Measurements from ENCODE around the gene TRIM2.

Gene TRIM2

GRCh38 chr4:153347117-153347516, 142.9 kb downstream of the TRIM2 start:
- peaks cover 13% of the 10 kb centered on the region for H3K4me1 ChIP-seq (ENCODE audit: control insufficient read depth, low read depth, low read length)
- H2BK5ac ChIP-seq (ENCODE audit: low read length): no peak overlapping the region

GRCh38 chr4:153348006-153348405, 143.8 kb downstream of the TRIM2 start:
- no peak overlapping the region for H2BK120ac ChIP-seq (ENCODE audit: low read depth, low read length)
- no peak overlapping the region for H4K8ac ChIP-seq (ENCODE audit: low read depth, low read length)
- no peak overlapping the region for H3K23ac ChIP-seq (ENCODE audit: low read length)
- H2BK15ac ChIP-seq (replicated peaks; ENCODE audit: low read depth): no peak overlapping the region
- peak; percentile 55 for DNase-seq
- H3K27ac ChIP-seq (ENCODE audit: low read depth, low read length): no peak overlapping the region
- H3K56ac ChIP-seq (ENCODE audit: low read length): no peak overlapping the region
- H3K27me3 ChIP-seq (ENCODE audit: insufficient read depth, low read length, poor library complexity): no peaks in the 10 kb centered on the region
- H4K5ac ChIP-seq (ENCODE audit: low read length): no peak overlapping the region
- peaks cover 20% of the 10 kb centered on the region for H3K79me2 ChIP-seq (ENCODE audit: control insufficient read depth, insufficient read depth, low read length)
- no peak overlapping the region for H3K9ac ChIP-seq (ENCODE audit: low read length)
- no peak overlapping the region for H3K4me3 ChIP-seq (ENCODE audit: low read length)
- no peak overlapping the region for H2AK5ac ChIP-seq (ENCODE audit: low read length)
- no peak overlapping the region for H3K18ac ChIP-seq (ENCODE audit: low read length)
- no peaks in the 10 kb centered on the region for H3K36me3 ChIP-seq (ENCODE audit: control insufficient read depth, insufficient read depth, low read length)
- H3K79me1 ChIP-seq (ENCODE audit: low read length): peaks cover 12% of the 10 kb centered on the region
- WGBS (ENCODE audit: extremely low coverage, insufficient coverage, low lambda C conversion rate): no CpG with 5 or more reads among the region's 4 CpGs
- H3K4me1 ChIP-seq (ENCODE audit: control insufficient read depth, low read depth, low read length): peaks cover 13% of the 10 kb centered on the region
- H2BK5ac ChIP-seq (ENCODE audit: low read length): no peak overlapping the region
- H3K4ac ChIP-seq (ENCODE audit: low read depth, low read length): no peak overlapping the region
- H3K4me2 ChIP-seq (ENCODE audit: low read length): peak overlapping the region; percentile 7

More at GRCh38 chr4:153347117-153347516, 142.9 kb downstream of the TRIM2 start:
- Histone ChIP-seq H4K5ac (ENCODE audit: low read length) (no peak overlapping the region), H3K27me3 (ENCODE audit: insufficient read depth, low read length, poor library complexity) (no peaks in the 10 kb centered on the region), H2BK15ac (replicated peaks; ENCODE audit: low read depth) (no peak overlapping the region), H3K23ac (ENCODE audit: low read length) (peak overlapping the region; percentile 15), H4K8ac (ENCODE audit: low read depth, low read length) (no peak overlapping the region), H2BK120ac (ENCODE audit: low read depth, low read length) (no peak overlapping the region), H2AK5ac (ENCODE audit: low read length) (no peak overlapping the region), H3K79me2 (ENCODE audit: control insufficient read depth, insufficient read depth, low read length) (peaks cover 20% of the 10 kb centered on the region), H3K18ac (ENCODE audit: low read length) (no peak overlapping the region), H3K27ac (ENCODE audit: low read depth, low read length) (no peak overlapping the region), H3K36me3 (ENCODE audit: control insufficient read depth, insufficient read depth, low read length) (no peaks in the 10 kb centered on the region), H3K4me2 (ENCODE audit: low read length) (no peak overlapping the region), H3K4ac (ENCODE audit: low read depth, low read length) (no peak overlapping the region), H3K4me3 (ENCODE audit: low read length) (no peak overlapping the region), H3K79me1 (ENCODE audit: low read length) (peaks cover 12% of the 10 kb centered on the region), H3K9ac (ENCODE audit: low read length) (no peak overlapping the region), H3K56ac (ENCODE audit: low read length) (no peak overlapping the region)
- DNase-seq: no peak

- H3K36me3 ChIP-seq (ENCODE audit: control insufficient read depth, insufficient read depth, low read length): no peaks in the 10 kb centered on the region
- no peak overlapping the region for H3K9ac ChIP-seq (ENCODE audit: low read length)
- DNase-seq: no peak
- H3K79me1 ChIP-seq (ENCODE audit: low read length): peaks cover 12% of the 10 kb centered on the region
- no peak overlapping the region for H3K23ac ChIP-seq (ENCODE audit: low read length)
- H3K27me3 ChIP-seq (ENCODE audit: insufficient read depth, low read length, poor library complexity): no peaks in the 10 kb centered on the region
- H3K4me1 ChIP-seq (ENCODE audit: control insufficient read depth, low read depth, low read length): peaks cover 13% of the 10 kb centered on the region
- H3K4me2 ChIP-seq (ENCODE audit: low read length): no peak overlapping the region
- H2BK15ac ChIP-seq (replicated peaks; ENCODE audit: low read depth): no peak overlapping the region
- H3K79me2 ChIP-seq (ENCODE audit: control insufficient read depth, insufficient read depth, low read length): peaks cover 20% of the 10 kb centered on the region
- no peak overlapping the region for H2BK5ac ChIP-seq (ENCODE audit: low read length)
- no peak overlapping the region for H4K8ac ChIP-seq (ENCODE audit: low read depth, low read length)
- H3K56ac ChIP-seq (ENCODE audit: low read length): no peak overlapping the region
- H3K18ac ChIP-seq (ENCODE audit: low read length): no peak overlapping the region
- H2BK120ac ChIP-seq (ENCODE audit: low read depth, low read length): no peak overlapping the region
- H3K4ac ChIP-seq (ENCODE audit: low read depth, low read length): no peak overlapping the region
- no peak overlapping the region for H2AK5ac ChIP-seq (ENCODE audit: low read length)
- H3K4me3 ChIP-seq (ENCODE audit: low read length): no peak overlapping the region
- WGBS (ENCODE audit: extremely low coverage, insufficient coverage, low lambda C conversion rate): no CpG with 5 or more reads among the region's 1 CpG
- no peak overlapping the region for H3K27ac ChIP-seq (ENCODE audit: low read depth, low read length)
- no peak overlapping the region for H4K5ac ChIP-seq (ENCODE audit: low read length)
These were observed 145.1 kb downstream of the TRIM2 start for GRCh38 chr4:153349206-153349805.

- WGBS (ENCODE audit: extremely low coverage, insufficient coverage, low lambda C conversion rate): no CpG with 5 or more reads among the region's 3 CpGs
- Histone ChIP-seq H3K4me2 (ENCODE audit: low read length) (no peak overlapping the region), H3K79me1 (ENCODE audit: low read length) (no peaks in the 10 kb centered on the region), H3K56ac (ENCODE audit: low read length) (no peak overlapping the region), H3K4me1 (ENCODE audit: control insufficient read depth, low read depth, low read length) (no peaks in the 10 kb centered on the region), H3K9ac (ENCODE audit: low read length) (no peak overlapping the region), H3K4me3 (ENCODE audit: low read length) (no peak overlapping the region), H2AK5ac (ENCODE audit: low read length) (no peak overlapping the region), H3K27me3 (ENCODE audit: insufficient read depth, low read length, poor library complexity) (no peaks in the 10 kb centered on the region), H3K23ac (ENCODE audit: low read length) (no peak overlapping the region), H3K27ac (ENCODE audit: low read depth, low read length) (no peak overlapping the region), H4K5ac (ENCODE audit: low read length) (no peak overlapping the region), H4K8ac (ENCODE audit: low read depth, low read length) (no peak overlapping the region), H2BK120ac (ENCODE audit: low read depth, low read length) (no peak overlapping the region), H3K36me3 (ENCODE audit: control insufficient read depth, insufficient read depth, low read length) (peaks cover 1% of the 10 kb centered on the region), H3K18ac (ENCODE audit: low read length) (no peak overlapping the region), H2BK15ac (replicated peaks; ENCODE audit: low read depth) (no peak overlapping the region), H2BK5ac (ENCODE audit: low read length) (no peak overlapping the region), H3K79me2 (ENCODE audit: control insufficient read depth, insufficient read depth, low read length) (no peaks in the 10 kb centered on the region), H3K4ac (ENCODE audit: low read depth, low read length) (no peak overlapping the region)
- DNase-seq: peak; percentile 28
These were observed 157.9 kb downstream of the TRIM2 start for GRCh38 chr4:153362184-153362583.

GRCh38 chr4:153364061-153364460, 159.8 kb downstream of the TRIM2 start:
- Histone ChIP-seq H3K4me2 (ENCODE audit: low read length) (no peak overlapping the region), H3K23ac (ENCODE audit: low read length) (no peak overlapping the region), H4K5ac (ENCODE audit: low read length) (no peak overlapping the region), H3K4me3 (ENCODE audit: low read length) (no peak overlapping the region), H2BK5ac (ENCODE audit: low read length) (no peak overlapping the region), H3K56ac (ENCODE audit: low read length) (no peak overlapping the region), H3K36me3 (ENCODE audit: control insufficient read depth, insufficient read depth, low read length) (peaks cover 1% of the 10 kb centered on the region), H3K18ac (ENCODE audit: low read length) (no peak overlapping the region), H2AK5ac (ENCODE audit: low read length) (no peak overlapping the region), H3K79me1 (ENCODE audit: low read length) (no peaks in the 10 kb centered on the region), H3K79me2 (ENCODE audit: control insufficient read depth, insufficient read depth, low read length) (no peaks in the 10 kb centered on the region), H3K4ac (ENCODE audit: low read depth, low read length) (no peak overlapping the region), H2BK120ac (ENCODE audit: low read depth, low read length) (no peak overlapping the region), H3K27ac (ENCODE audit: low read depth, low read length) (no peak overlapping the region), H3K4me1 (ENCODE audit: control insufficient read depth, low read depth, low read length) (no peaks in the 10 kb centered on the region), H3K9ac (ENCODE audit: low read length) (no peak overlapping the region), H3K27me3 (ENCODE audit: insufficient read depth, low read length, poor library complexity) (no peaks in the 10 kb centered on the region), H2BK15ac (replicated peaks; ENCODE audit: low read depth) (no peak overlapping the region), H4K8ac (ENCODE audit: low read depth, low read length) (no peak overlapping the region)
- DNase-seq: no peak
- WGBS (ENCODE audit: extremely low coverage, insufficient coverage, low lambda C conversion rate): no CpG with 5 or more reads among the region's 4 CpGs

GRCh38 chr4:153365003-153365402, 160.8 kb downstream of the TRIM2 start:
- H3K36me3 ChIP-seq (ENCODE audit: control insufficient read depth, insufficient read depth, low read length): peaks cover 1% of the 10 kb centered on the region
- no peak overlapping the region for H3K4ac ChIP-seq (ENCODE audit: low read depth, low read length)
- no CpG with 5 or more reads among the region's 2 CpGs for WGBS (ENCODE audit: extremely low coverage, insufficient coverage, low lambda C conversion rate)
- no peak overlapping the region for H4K5ac ChIP-seq (ENCODE audit: low read length)
- no peak overlapping the region for H4K8ac ChIP-seq (ENCODE audit: low read depth, low read length)
- H2BK120ac ChIP-seq (ENCODE audit: low read depth, low read length): no peak overlapping the region
- no peak overlapping the region for H2BK5ac ChIP-seq (ENCODE audit: low read length)
- no peak for DNase-seq
- H3K9ac ChIP-seq (ENCODE audit: low read length): no peak overlapping the region
- no peak overlapping the region for H3K56ac ChIP-seq (ENCODE audit: low read length)
- no peaks in the 10 kb centered on the region for H3K27me3 ChIP-seq (ENCODE audit: insufficient read depth, low read length, poor library complexity)
- no peak overlapping the region for H3K4me3 ChIP-seq (ENCODE audit: low read length)
- H3K4me1 ChIP-seq (ENCODE audit: control insufficient read depth, low read depth, low read length): no peaks in the 10 kb centered on the region
- no peak overlapping the region for H3K23ac ChIP-seq (ENCODE audit: low read length)
- no peaks in the 10 kb centered on the region for H3K79me2 ChIP-seq (ENCODE audit: control insufficient read depth, insufficient read depth, low read length)
- no peak overlapping the region for H3K18ac ChIP-seq (ENCODE audit: low read length)
- H2BK15ac ChIP-seq (replicated peaks; ENCODE audit: low read depth): no peak overlapping the region
- no peak overlapping the region for H3K4me2 ChIP-seq (ENCODE audit: low read length)
- H2AK5ac ChIP-seq (ENCODE audit: low read length): no peak overlapping the region
- H3K27ac ChIP-seq (ENCODE audit: low read depth, low read length): no peak overlapping the region
- no peaks in the 10 kb centered on the region for H3K79me1 ChIP-seq (ENCODE audit: low read length)

Data from mesendoderm (in vitro differentiated cells).